GM18867 (cell line): ENCODE results near the gene OTUB1.

Source experiments
- ATAC-seq: cut with Tn5 transposase; IDR thresholded peaks from one replicate; pipeline ENCODE4 v1.9.1; 2021; ENCODE audit warnings: mild to moderate bottlenecking, moderate library complexity; ENCODE audit not compliant: unreplicated experiment

Gene OTUB1

DNA sequence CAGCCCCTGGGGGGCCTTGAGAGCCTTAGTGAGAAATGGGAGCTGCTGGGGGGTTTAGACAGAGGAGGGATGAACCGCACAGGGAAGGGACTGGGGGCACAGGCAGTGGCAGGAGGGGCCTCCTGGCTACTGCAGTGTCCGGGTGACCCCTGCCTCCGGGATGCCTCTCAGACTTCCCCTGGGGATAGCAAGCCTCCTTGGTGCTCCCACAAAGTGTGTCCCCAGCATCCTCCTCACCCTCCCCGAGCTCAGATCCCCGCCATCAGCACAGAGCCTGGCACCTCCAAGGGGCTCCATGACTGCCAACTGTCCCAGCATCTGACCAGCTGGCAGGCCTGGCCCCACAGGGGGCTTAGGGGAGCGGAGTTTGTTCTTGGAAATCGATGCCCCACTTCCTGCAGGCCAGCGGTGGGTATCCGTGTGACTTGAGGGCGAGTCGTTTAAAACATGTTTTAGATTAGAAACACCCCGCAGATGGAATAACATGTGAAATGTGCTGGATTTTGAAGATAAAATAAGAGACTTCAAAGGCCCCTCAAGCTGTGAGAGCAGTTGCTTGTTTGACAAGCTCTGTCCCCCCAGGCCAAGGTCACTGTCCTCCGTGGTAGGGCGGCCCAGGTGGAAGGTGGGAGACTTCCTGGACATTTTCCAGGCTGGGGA, 36.0 kb downstream of the OTUB1 start:
- no peak for ATAC-seq

DNA sequence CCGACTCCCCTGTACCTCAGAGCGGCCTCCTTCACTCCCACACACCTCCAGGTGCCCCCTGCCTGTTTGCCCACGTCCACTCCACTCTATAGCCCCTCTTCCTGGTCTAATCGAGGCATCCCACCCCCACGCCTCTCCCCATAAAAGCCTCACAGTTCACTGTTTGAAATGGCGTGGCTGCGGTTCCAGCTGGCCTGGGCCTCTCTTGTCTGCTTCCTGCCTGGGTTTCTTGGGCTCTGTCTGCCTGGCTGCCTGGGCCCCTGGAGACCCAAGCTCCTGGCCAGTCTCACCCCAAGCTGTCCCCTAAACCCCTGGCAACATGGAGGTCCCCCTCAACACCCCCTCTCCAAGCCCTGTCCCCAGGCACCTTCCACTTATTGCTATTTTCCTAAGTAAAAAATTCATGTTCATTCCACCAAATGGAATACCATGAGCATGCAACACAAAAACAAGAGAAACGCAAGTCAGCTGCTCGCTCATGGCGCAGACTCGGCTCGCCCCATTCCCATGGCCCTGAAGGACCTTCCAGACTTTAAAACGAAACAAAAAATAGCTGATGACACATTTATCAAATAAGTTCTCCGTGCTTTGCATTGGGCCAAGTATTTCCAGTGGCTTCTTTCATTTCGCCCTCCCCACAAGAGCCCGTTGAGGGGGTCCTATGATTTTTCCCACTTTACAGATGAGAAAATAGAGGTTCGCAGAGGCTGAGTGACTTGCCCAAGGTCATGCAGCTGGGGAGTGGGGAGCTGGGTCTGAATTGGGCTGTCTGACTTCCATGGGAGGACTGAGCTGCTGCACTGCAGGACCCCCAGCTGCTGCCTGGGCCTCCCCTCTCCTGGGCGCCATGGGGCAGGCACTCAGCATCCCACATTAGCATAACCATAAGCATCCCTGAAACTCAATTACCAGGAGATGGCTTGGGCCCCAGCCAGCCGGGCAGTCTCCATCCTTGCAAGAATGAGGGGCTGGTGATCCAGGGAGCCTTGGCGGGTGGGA, 37.8 kb downstream of the OTUB1 start:
- no peak for ATAC-seq

DNA sequence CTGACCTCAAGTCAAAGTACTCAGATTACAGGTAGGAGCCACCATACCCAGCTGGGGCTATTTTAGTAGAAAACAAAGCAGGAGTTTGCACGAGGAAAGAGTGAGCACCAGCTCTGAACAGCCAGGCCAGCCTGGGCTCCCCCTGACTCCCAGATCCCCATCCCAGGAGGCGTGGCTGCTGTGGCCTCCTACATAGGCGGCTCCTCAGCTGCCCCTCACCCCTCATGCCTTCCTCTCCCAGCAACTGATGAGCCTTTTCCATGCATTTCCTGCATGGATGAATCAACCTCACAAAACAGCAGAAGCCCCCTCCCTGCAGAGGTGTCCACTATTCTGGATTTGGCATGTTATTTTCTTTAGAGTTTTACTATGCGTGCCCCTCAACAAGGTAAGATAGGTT, 39.0 kb downstream of the OTUB1 start:
- ATAC-seq, result no peak

DNA sequence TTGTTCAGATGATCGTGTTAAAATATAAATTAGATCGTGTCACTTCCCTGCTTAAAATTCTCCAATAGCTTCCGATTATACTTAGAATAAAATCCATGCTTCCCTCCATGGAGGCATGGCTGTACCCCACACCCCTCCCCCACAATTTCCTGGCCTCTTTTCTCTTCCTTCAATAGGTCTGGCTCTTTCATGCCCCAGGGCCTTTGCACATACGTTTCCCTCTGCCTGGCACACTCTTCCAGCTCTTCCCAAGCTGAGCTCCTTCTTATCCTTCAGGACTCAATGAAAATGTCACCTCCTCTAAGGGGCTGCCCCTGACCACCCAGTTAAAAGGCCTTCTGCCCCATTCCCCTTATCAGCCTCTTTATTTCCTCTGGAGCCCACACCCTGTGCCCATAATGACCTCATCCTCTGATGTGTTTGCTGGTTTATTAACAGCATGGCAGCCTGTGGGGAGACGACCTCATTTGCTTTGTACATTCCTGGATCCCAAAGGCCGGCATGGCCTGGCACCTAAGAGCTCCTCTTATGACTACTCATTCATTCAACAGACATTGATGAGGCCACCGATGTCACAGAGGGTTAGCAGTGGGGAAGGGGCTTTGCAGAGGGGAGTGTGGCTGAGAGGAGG, 40.5 kb downstream of the OTUB1 start:
- ATAC-seq, result no peak

DNA sequence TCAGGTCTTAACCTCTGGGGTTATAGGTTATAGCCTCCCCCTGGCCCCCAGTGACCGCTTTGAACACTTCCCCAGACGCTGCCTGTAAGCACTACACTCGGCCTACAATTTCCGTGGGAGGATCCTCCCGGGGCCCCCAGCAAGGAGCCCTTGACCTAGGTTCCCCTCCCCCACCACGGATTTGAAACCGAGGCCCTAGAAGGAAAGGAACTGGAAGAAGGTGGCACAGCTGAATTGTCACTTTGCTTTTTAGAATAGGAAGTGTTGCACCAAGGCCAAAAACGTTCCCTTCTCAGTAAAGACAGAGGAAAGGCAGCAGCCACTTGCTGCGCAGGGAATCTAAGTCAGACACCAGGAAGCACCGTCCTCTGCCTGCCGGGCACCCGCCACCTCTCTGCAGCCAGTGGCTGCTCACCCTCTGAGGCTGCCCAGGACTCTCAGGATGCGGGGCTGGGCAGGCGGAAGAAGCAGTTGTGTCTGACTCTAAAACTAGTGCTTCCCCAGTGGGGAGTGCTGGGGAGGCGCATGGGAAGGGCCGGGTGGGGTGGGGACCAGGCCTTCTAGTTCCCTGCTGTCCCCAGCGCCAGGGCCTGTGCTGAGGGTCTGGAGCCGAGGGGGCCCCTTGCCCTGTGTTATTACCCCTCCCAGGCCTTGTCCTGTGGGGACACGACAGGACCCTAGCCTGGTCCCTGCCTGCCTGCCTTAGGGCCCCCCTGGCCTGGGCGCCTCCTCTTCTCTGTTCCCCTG, 41.6 kb downstream of the OTUB1 start:
- no peak for ATAC-seq

DNA sequence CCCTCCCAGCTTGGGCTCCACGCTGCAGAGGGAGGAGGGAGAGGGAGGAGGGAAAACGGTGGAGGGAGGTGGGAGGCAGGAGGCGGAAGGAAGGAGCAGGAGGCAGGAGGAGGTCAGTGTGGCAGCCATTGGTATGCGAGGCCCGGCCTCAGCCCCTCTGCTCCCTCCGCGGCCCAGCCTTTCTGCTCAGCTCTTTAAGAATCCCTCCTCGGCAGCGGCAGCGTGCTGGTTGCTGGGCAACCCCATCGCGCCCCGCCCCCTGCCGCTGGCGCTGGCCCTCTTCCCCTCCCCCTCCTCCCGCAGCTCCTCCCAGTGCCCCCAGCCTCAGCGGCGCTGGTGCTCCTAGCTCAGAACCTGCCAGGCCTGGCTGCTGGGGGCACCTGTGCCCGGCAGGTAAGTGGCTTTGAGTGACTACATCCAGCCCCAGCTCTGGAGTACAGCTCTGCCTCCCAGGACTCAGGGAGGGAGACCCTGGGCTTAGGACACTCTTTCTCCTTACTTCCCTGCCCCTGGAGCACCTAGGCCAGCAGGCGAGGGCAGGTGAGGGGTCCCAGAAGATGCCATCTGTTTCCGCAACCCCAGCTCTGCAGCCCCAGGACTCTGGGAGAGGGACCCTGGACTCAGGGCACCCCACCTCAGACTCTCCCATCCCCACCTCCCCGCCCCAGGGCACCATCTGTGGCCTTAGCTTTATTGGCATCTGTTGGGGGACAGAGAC, 42.3 kb downstream of the OTUB1 start:
- ATAC-seq, result no peak

DNA sequence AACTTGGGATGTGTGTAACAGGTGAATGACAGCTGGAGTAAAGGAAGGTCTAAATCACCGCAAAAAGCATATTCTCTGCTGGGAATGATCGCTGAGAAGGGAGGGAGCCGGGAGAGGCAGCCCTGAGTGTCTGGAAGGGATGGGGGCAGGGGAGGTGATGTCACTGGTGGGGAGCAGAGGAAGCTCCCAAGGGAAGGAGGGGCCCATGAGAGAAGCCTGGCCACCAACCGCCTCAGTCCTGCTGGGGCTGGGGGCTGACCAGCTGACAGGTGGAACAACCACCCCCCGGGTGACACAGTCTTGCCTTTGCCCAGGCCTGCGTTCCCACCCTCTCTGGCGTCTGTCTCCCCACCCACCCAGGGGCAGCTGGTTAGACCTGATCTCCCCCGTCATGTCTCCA, 43.5 kb downstream of the OTUB1 start:
- no peak for ATAC-seq

DNA sequence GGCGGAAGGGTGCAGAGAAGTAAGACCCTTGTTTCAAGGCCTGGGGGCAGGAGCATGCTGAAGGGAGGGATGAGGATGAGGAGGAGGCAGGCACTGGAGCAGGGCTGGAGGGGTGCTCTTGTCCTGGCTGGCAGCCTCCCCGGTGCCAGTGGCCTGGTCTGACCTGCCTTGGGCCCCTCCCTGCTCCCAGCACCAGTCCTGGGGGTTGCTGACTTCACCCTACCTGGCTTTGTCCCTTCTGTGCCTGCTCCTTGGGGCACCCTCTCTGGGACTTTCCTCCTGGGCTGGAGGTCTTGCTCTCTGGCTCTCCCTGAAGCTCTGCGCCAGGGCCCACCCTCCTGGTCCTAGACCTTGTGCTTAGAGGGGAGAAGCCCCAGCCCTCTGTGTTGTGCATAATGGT, 44.8 kb downstream of the OTUB1 start:
- ATAC-seq, result no peak

DNA sequence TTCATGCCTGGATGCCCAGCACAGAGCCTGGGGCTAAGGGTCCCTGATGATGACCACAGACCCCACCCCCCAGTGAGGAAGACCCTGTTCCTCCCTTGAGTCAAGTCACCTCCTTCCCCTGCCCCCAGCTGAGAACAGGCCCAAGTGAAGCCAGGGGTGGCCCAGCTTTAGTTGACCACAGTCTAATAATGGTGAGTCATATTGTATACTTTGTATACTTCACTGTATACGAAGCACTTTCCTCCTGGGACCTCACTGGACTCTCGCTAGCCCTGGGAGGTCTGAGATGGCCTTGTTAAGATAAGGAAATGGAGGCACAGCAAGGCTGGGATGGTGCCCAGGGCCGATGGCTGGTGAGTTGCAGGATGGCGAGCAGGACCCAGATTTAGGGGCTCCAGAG, 45.8 kb downstream of the OTUB1 start:
- ATAC-seq, result no peak

DNA sequence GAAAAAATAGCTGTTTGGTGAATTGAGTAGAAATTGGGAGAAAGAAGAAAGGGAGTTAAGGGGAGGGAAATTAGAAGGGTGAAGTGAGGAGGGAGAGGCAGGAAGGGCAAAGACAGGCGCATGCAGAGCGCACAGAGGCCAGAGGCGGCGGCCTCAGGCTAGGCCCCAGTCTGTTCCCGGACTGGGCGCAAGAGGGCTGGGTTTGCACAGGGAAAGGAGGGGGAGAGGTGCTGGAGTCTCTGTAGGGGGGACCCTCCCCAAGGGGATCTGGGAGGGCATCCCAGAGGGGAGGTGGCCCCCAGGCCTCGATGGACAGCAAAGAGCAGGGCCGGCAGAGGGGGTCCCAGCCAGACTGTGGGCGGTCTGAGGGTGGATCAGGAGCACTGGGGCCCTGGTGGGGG, 48.2 kb downstream of the OTUB1 start:
- ATAC-seq, result no peak

DNA sequence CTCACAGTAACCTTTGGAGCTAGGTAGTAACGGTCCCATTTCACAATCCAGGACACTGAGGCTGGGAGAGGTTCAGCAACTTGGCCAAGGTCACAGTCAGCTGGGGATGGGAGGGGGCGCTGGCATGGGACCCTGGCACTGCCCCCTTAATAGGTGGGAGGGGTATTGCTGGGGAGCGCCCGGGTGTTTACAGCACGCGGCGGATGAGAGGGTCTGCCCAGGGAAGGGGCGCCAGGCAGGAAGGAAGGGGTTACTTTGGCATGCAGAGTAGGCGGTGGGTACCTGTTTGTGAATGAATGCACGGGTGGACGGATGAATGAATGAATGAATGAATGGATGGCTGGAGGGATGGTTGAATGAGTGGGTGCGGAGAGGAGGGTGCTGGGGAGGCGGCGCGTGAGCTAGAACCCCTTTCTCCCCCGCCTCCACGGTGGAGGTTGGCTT, 48.9 kb downstream of the OTUB1 start:
- ATAC-seq, result no peak

DNA sequence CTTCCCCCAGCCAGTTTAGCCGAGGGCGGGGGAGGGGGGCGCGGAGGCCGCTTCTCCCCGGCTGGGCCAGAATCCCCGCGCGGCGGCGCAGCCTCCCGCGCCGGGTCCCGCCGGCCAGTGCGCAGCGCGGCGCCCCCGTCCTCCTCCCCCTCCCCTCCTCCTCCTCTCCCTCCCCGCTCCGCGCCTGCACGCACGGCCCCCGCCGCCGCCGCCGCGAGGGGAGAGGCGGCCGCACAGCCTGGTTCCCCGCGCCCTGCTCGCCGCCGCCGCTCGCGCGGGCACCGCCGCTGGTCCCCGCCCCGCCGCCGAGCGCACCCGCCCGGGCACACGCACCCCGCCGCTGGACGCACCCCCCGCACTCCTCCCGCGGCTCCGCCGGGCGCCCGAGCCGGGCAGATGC, 49.3 kb downstream of the OTUB1 start, which contains the start of gene FLRT1:
TSS of gene FLRT1 (plus strand) at position 356 of the 400 bp plus-strand sequence. CDS start 80,337 bp downstream, outside the sequence.
- no peak for ATAC-seq

DNA sequence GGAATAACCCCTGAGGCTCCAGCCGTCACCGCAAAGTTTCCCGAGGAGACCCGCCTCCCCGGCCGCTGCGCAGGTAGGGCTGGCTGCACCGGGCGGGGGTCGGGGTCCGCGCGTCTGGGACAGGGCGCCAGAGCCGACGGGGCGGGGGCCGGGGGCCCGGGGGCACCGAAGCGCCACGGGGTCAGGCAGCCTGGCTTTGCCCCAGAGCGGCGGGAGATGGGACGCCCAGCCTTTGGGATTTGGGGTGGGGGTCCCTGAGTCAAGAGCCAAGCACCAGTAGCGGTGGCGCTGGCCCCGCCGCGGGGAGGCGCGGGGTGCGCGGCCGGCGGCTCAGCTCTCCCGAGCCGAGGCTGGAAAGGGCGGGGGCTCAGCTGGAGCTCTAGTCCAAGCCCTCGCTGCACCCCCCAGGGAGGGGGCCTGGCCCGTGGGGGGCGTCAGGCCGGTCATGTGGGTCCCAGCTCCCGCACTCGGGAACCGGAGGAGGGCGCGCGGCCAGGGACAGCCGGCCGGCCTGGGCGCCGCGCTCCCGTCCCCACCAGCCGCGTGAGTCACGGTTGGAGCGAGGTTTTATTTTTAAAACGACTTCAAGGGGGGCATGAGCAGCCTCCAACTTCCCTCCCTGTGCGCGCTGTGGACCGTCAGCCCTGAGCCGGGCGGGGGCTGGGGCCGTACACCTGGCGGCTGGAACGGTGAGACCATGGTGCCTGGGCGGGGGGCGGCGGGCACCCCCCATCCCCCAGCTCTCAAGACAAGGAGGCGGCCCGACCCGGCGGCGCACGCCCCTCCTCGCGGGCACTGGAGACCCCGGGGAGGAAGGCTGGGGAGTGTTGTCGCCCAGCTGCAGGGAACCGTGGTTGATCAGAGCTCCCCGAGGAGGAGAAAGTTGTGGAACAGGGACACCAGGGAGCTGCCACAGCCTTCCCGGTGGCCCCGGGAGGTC, 50.1 kb downstream of the OTUB1 start:
- no peak for ATAC-seq

DNA sequence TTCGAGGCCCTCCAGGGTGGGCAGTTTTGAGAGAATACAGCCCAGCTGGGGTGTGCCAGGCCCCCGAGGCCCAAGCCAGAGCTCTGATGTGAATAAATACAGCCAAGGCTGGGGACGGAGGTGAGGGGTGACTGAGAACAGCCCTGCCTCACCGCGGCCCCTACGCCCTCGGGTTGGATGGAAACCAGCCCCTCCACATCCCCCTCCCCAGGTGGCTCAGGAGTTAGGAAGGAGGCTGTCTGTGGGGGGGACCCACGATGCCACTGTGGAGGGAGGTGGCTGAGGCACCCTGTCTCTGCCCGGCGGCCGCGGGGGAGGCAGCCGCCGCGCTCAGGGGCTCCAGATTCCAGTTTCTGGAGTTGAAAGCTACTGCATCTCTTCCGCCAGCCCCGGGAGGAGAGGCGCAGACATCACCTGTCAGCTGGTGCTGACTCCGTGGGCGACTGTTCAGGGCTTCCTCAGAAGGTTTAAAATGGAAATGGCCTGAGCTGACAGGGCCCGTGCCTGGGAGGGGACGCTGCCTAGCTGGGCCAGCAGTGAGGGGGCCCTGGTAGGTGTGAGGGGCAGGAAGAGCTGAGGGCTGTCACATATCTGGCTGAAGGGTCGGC, 50.9 kb downstream of the OTUB1 start:
- ATAC-seq, result no peak

DNA sequence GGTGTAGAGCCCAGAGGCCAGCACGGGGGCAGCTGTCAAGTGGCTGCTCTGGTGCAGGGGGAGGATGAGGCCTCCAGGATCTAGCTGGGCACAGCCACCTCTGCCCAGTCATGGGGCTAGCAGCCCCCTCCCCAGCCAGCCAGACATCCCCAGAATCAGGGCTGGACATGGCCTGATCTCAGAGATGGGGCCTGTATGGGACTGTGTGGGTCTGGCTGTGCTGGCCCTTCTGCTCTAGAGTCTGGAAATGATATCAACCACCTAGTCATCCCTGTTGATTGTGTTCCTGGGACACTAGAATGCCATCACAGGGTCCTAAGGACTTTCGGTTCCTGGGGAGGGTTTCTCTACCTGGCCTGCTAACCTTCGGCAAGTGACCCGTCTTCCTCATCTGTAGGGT, 52.3 kb downstream of the OTUB1 start:
- no peak for ATAC-seq

DNA sequence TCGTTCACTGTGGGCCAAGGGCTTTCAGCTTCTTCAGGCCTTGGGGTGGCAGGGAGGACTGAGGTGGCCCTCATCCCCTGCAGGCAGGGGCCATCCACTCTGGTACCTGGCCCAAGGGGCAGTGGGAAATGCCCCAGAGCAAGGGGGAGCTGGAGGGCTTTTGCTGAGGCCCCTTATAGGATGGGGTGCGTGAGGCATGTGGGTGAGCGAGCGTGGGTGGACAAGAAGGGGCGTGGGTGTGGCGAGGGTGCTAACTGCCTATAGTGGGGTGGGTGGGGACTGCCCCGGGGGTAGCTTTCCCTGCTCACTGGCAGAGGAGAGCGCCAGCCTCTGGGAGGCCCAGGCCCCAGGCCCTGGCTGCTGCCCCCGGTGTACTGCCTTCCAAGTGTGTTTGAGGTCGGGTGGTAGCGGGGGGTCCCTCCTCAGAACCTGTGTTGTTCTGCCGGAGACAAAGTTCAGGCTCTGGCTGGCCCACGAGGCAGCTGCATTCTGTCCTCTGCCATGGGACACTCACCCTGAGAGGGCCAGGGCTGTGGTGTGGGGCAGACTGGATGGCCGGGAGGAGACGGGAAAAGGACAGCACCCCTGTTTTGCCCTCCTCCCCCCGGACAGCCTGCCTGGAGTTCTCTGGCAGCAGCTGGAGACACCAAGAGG, 52.9 kb downstream of the OTUB1 start:
- no peak for ATAC-seq

DNA sequence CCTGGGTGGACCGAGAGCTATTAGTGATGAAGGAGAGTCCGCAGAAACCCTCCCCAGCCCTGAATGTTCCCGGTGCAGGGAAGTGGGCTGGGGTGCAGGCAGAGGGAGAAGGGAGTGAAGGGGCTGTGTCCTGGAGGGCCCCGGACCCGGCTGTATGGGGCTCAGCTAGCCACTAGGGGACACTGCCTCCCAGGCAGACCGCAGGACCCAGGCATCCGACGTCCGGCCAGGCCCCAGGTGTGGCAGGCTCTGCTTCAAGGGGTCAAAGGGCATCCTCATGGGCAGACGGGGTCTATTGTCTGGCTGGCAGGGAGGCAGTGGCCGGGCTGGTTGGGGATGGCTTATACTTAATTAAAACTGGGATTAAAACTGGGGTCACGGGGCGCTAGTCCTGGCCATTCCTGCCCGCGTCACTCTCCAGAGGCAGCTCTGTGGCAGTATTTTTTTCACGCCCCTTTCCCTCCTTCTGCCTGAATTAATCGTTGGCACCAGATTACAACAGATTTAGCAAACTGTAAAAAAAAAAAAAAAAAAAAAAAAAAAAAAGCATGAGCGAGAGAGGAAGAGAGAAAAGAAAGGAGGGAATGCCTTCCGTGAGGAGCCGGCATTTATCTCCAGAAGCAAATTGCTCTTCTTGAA, 54.6 kb downstream of the OTUB1 start:
- ATAC-seq, result no peak

DNA sequence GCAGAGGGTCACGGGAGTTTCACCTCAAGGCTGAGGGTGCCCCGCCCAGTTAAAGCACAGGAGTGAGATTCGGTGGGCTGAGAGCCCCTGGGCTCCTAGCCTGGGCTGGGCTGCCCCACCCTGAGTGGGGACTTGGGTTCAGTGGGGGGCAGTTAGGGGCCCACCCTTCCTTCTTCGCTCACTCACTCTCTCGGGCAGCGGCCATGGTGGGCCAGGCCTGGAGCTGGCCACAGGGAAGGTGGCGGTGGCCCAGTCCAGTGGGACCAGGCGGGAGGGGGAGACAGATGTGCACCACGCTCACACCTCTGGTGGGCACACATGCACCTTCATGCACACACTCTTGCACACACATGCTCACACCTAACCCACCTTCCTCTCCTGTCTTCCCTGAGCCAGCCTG, 55.6 kb downstream of the OTUB1 start:
- no peak for ATAC-seq
